GM20000 (cell line): ENCODE measurements around the gene ATM.

Experiments used
- DNase-seq: peaks from one replicate; pipeline ENCODE4 v3.0.0; 2012; ENCODE audit warnings: low spot score
- TF ChIP-seq, protein P1 (sequence below): IDR thresholded peaks from 2 replicates; pipeline ENCODE4 v1.5.1; 2012; ENCODE audit warnings: mild to moderate bottlenecking, control low read depth; ENCODE audit errors: extremely low read depth, missing control alignments

ATM gene

DNA sequence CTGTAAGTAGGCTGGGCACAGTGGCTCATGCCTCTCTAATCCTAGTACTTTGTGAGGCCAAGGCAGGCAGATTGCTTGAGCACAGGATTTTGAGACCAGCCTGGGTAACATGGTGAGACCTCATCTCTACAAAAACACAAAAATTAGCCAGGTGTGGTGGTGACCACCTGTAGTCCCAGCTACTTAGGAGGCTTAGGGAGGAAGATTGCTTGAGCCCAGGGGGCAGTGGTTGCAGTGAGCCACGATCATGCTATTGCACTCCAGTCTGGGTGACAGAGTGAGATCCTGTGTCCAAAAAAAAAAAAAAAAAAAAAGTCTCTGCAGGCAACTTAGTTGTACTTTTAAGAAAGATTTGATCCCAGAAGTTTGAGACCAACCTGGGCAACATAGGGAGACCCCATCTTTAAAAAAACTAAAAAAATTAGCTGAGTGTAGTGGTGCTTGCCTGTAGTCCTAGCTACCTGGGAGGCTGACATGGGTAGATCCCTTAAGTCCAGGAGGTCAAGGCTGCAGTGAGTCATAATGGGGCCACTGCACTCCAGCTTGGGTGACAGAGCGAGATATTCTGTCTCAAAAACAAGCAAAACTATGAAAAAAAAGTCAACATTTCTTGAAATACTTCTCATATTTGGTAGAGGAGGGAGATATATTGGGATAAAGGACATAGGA is 10.5 kb downstream of the ATM start:
- TF ChIP-seq, protein P1, sequence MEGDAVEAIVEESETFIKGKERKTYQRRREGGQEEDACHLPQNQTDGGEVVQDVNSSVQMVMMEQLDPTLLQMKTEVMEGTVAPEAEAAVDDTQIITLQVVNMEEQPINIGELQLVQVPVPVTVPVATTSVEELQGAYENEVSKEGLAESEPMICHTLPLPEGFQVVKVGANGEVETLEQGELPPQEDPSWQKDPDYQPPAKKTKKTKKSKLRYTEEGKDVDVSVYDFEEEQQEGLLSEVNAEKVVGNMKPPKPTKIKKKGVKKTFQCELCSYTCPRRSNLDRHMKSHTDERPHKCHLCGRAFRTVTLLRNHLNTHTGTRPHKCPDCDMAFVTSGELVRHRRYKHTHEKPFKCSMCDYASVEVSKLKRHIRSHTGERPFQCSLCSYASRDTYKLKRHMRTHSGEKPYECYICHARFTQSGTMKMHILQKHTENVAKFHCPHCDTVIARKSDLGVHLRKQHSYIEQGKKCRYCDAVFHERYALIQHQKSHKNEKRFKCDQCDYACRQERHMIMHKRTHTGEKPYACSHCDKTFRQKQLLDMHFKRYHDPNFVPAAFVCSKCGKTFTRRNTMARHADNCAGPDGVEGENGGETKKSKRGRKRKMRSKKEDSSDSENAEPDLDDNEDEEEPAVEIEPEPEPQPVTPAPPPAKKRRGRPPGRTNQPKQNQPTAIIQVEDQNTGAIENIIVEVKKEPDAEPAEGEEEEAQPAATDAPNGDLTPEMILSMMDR, result no peak

DNA sequence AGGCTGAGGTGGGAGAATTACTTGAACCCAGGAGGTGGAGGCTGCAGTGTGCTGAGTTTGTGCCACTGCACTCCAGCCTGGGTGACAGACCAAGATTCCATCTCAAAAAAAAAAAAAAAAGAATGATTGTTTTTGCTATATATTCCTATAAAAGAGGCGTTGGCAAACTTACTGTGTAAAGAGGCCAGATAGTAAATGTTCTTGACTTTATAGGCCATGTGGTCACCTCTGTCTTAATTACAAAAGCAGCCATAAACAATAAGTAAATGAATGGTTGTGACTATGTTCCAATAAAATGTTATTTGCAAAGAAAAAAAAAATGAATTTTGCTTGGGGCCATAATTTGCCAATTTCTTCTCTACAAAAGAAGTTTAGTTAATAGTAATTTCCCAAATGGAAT is 12.3 kb downstream of the ATM start:
- DNase-seq, result no peak
- TF ChIP-seq, protein P1, result no peak

More for the DNA sequence above, 10.5 kb downstream of the ATM start:
- DNase-seq, result no peak

DNA sequence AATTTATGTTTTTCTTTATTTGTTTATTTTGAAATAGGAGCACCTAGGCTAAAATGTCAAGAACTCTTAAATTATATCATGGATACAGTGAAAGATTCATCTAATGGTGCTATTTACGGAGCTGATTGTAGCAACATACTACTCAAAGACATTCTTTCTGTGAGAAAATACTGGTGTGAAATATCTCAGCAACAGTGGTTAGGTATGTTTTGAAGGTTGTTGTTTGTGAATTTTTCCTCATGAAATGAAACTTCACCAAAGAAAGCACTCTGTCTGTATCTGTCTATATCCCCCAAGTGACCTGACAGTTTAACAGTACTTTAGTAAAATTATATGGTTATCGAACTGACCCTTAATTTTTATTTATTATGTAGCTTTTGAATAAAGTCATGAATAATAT is 12.8 kb downstream of the ATM start:
- DNase-seq, result no peak
- TF ChIP-seq, protein P1, result no peak

DNA sequence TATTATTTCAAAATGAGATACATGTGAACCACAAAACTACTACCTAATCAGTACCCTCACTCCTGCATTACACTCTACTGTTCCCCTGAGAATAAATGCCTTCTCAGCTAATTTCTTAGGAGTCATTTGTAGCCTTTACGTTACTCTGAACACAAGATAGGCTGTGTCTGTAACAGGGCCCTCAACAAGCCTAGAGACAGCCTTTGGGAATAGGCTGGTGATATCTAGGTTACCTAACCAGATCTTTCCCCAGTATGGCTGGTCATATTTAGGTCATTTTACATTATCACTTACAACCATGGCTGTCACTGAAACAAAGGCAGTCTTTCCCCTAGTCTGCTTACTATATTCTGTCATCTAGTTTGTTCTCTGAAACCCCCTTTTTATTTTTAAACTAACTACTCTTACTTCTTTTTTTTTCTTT is 14.2 kb downstream of the ATM start:
- TF ChIP-seq, protein P1, result no peak
- DNase-seq, result no peak

DNA sequence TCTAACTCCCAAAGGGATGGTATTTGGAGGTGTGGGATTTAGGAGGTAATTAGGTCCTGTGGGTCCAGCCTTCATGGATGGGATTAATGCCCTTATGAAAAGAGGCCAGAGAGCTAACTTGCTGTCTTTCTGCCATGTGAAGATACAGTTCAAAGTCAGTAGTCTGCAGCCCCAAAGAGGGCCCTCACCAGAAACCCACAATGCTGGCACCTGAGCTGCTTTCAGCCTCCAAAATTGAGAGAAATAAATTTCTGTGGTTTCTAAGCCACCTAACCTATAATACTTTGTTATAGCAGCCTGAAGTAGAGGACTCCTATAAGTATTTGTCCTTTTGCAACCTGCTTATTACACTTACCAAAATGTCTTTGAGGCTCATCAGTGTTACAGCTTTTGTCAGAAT is 16.2 kb downstream of the ATM start:
- TF ChIP-seq, protein P1, result no peak
- no peak for DNase-seq

DNA sequence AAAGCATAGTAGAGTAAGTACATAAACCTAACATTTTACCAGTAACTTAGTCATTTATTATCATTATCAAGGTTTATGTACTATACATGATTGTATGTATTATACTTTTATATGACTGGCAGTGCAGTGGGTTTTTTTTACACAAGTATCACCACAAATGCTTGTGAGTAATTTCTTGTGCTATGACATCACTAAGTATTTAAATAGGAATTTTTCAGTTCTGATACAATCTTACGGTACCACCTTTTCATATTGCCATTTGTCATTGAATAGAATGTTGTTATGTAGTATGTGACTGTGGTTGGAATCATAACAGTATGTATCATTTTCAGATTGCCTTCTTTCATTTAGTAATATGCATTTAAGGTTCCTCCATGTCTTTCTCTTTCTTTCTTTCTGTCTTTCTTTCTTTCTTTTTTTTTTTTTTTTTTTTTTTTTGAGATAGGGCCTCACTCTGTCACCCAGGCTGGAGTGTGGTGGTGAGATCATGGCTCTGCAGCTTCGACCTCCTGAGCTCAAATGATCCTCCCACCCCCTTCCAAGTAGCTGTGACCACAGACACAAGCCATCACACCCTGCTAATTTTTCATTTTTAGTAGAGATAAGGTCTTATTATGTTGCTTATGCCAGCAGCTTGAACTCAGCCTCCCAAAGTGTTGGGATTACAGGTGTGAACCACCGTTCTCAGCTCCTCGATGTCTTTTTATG is 18.6 kb downstream of the ATM start:
- DNase-seq, result no peak
- TF ChIP-seq, protein P1, result no peak

DNA sequence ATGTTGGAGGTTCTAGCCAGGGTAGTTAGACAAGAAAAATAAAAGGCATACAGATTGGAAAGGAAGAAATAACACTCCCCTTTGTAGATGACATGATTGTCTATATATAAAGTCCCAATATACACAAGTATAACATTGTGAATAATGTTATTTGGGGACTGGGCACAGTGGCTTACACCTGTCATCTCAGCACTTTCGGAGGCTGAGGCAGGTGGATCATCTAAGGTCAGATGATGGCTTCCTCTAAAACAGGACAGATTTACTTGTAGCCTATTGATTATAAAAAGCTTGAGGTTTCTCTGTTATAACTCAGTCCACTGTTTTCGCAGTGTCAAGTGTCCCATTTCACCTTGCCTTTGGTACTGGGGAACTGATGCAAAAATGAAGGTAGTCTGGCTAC is 19.6 kb downstream of the ATM start:
- no peak for DNase-seq
- TF ChIP-seq, protein P1, result no peak
